GM23248 (cell line): ENCODE data around the gene ARNT2. TPM values are rescaled to one million over a fixed set of nuclear protein-coding genes. Genes with fewer than 3 reads are reported as not detected.

Experiments used
- DNase-seq: peaks from one replicate; pipeline ENCODE4 v3.0.0-alpha.2; 2015
- H2AFZ ChIP-seq: fragments of 200-600 bp; sonication (generic); 2 replicates; pipeline ENCODE4 v1.6.1; 2016; ENCODE audit warnings: antibody characterized with exemption
- H3F3A ChIP-seq: fragments of 200-600 bp; sonication (generic); 2 replicates; pipeline ENCODE4 v1.6.1; 2016; ENCODE audit warnings: mild to moderate bottlenecking, antibody characterized with exemption, mixed run types; ENCODE audit not compliant: insufficient read depth
- H3K27ac ChIP-seq: fragments of 200-600 bp; sonication (generic); 2 replicates; pipeline ENCODE4 v1.5.1; 2016; ENCODE audit warnings: mild to moderate bottlenecking
- H3K27me3 ChIP-seq: fragments of 200-600 bp; sonication (generic); replicated peaks from 2 replicates; pipeline ENCODE4 v1.6.1; 2016; ENCODE audit warnings: mild to moderate bottlenecking; ENCODE audit not compliant: insufficient read depth
- H3K36me3 ChIP-seq: fragments of 200-600 bp; sonication (generic); 2 replicates; pipeline ENCODE4 v1.6.1; 2016; ENCODE audit warnings: low read depth, mild to moderate bottlenecking
- H3K4me1 ChIP-seq: fragments of 200-600 bp; sonication (generic); 2 replicates; pipeline ENCODE4 v1.6.1; 2016; ENCODE audit warnings: mild to moderate bottlenecking; ENCODE audit not compliant: insufficient read depth
- H3K4me2 ChIP-seq: fragments of 200-600 bp; sonication (generic); one replicate; pipeline ENCODE4 v1.6.1; 2016; ENCODE audit warnings: mild to moderate bottlenecking; ENCODE audit not compliant: unreplicated experiment
- H3K4me3 ChIP-seq: fragments of 200-600 bp; sonication (generic); 2 replicates; pipeline ENCODE4 v1.5.1; 2016; ENCODE audit warnings: mild to moderate bottlenecking
- H3K79me2 ChIP-seq: fragments of 200-600 bp; sonication (generic); 2 replicates; pipeline ENCODE4 v1.6.1; 2016; ENCODE audit warnings: mild to moderate bottlenecking; ENCODE audit not compliant: insufficient read depth
- H3K9ac ChIP-seq: fragments of 200-600 bp; sonication (generic); 2 replicates; pipeline ENCODE4 v1.6.1; 2016; ENCODE audit warnings: mild to moderate bottlenecking
- H3K9me2 ChIP-seq: fragments of 200-600 bp; sonication (generic); 2 replicates; pipeline ENCODE4 v1.6.1; 2016; ENCODE audit warnings: mixed run types, mild to moderate bottlenecking, moderate library complexity; ENCODE audit not compliant: insufficient read depth
- H3K9me3 ChIP-seq: fragments of 200-600 bp; sonication (generic); one replicate; pipeline ENCODE4 v1.6.1; 2017; ENCODE audit warnings: low read depth
- H4K20me1 ChIP-seq: fragments of 200-600 bp; sonication (generic); 2 replicates; pipeline ENCODE4 v1.6.0; 2016; ENCODE audit not compliant: insufficient read depth
- EZH2 ChIP-seq: fragments of 200-600 bp; sonication (generic); IDR thresholded peaks from 2 replicates; pipeline ENCODE4 v1.6.1; 2018; ENCODE audit warnings: antibody characterized with exemption, mild to moderate bottlenecking; ENCODE audit not compliant: insufficient read depth, poor library complexity, severe bottlenecking
- EZH2phosphoT487 ChIP-seq: fragments of 200-600 bp; sonication (generic); IDR thresholded peaks from 2 replicates; pipeline ENCODE4 v1.6.1; 2018; ENCODE audit warnings: antibody characterized with exemption, moderate library complexity, mild to moderate bottlenecking, low read depth; ENCODE audit not compliant: insufficient read depth
- WGBS, 2 experiments: methylation state at CpG; one replicate each; pipeline ENCODE4 v1.1.6; 2015 to 2017; ENCODE audit warnings: low lambda C conversion rate in 2 of 2, low coverage in 1 of 2; ENCODE audit errors: missing lambda C conversion rate in 2 of 2; 5-methylcytosine and 5-hydroxymethylcytosine counted together
- in situ Hi-C: fragments of 300-500 bp; cut with MboI; formaldehyde crosslinking; loops from 2 replicates; pipeline ENCODE4 v1.15.0; 2020
- polyA plus RNA-seq: library from polyadenylated mRNA; unstranded; fragments of >200 nt; fragmentation: Nextera tagmentation; extraction: Ambion mirVana; gene quantifications from 2 replicates; pipeline ENCODE4 v1.2.1, GENCODE V29; 2016
- total RNA-seq: library from RNA; depleted of rRNA; stranded (reverse); fragments of >200 nt; shearing (Covaris generic); gene quantifications from 2 replicates; pipeline ENCODE4 v1.2.3, GENCODE V29; 2014

The ARNT2 gene
- total and polyA plus RNA-seq, 2 experiments from 2014 or later, result 9.3 to 23.5 TPM

GRCh38 chr15:80467311-80467714, 63.1 kb downstream of the ARNT2 start:
- H3K4me2 ChIP-seq, result no peak overlapping the region
- DNase-seq, result no peak
- no peaks in the 10 kb centered on the region for H3K9me3 ChIP-seq
- no peaks in the 10 kb centered on the region for H3K79me2 ChIP-seq
- 81 to 82% methylated on average over 14 to 15 of the region's 16 CpGs for WGBS, 2 experiments
- H3K36me3 ChIP-seq, result no peaks in the 10 kb centered on the region
- no peaks in the 10 kb centered on the region for H3K4me1 ChIP-seq
- no peaks in the 10 kb centered on the region for H3F3A ChIP-seq
- no peak overlapping the region for H3K27ac ChIP-seq
- H3K9ac ChIP-seq, result no peak overlapping the region
- no peak for TF ChIP-seq EZH2phosphoT487
- in situ Hi-C loops, result no loop called here
- H3K27me3 ChIP-seq, result no peaks in the 10 kb centered on the region
- H2AFZ ChIP-seq, result no peak overlapping the region
- no peaks in the 10 kb centered on the region for H4K20me1 ChIP-seq
- H3K9me2 ChIP-seq, result no peaks in the 10 kb centered on the region
- no peak overlapping the region for H3K4me3 ChIP-seq

GRCh38 chr15:80468796-80469195, 64.6 kb downstream of the ARNT2 start:
- H3K4me1 ChIP-seq, result no peaks in the 10 kb centered on the region
- TF ChIP-seq EZH2 (no peak), EZH2phosphoT487 (no peak)
- H2AFZ ChIP-seq, result no peak overlapping the region
- no peaks in the 10 kb centered on the region for H3K9me3 ChIP-seq
- no peak overlapping the region for H3K4me3 ChIP-seq
- H3K27ac ChIP-seq, result no peak overlapping the region
- H4K20me1 ChIP-seq, result no peaks in the 10 kb centered on the region
- no peaks in the 10 kb centered on the region for H3F3A ChIP-seq
- no peaks in the 10 kb centered on the region for H3K27me3 ChIP-seq
- no peaks in the 10 kb centered on the region for H3K79me2 ChIP-seq
- no peak for DNase-seq
- H3K4me2 ChIP-seq, result no peak overlapping the region
- whole genome bisulfite sequencing, 2 experiments, result 83 to 85% methylated on average over 5 of the region's 5 CpGs
- H3K9me2 ChIP-seq, result no peaks in the 10 kb centered on the region
- in situ Hi-C loops, result no loop called here
- H3K36me3 ChIP-seq, result no peaks in the 10 kb centered on the region
- H3K9ac ChIP-seq, result no peak overlapping the region

DNA sequence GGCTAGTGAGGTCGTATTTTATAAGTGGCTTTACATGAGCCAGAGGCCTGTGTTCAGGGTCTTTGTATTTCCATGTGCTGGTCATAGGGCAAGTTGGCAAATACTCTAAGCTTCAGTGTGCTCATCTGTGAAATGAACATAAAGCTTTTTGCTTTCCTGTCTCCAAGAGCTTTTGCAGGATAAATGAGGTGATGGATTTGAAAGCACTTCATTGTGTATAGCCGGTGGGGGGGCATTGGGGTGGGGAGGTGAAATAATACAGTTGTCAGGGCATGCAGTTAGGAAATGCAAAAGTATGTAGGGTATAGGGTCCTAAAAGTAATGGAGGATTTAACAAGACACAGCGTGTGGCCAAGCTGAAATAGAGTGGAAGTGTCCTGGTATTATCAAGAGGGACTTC, 67.7 kb downstream of the ARNT2 start:
- Histone ChIP-seq H3K36me3 (0 out of 2 replicates have a peak, but pooled peaks cover 7% of the 10 kb centered on the region), H3K79me2 (no peaks in the 10 kb centered on the region), H4K20me1 (no peaks in the 10 kb centered on the region), H3K9ac (no peak overlapping the region), H3K4me3 (no peak overlapping the region), H3K9me3 (no peaks in the 10 kb centered on the region), H3K27ac (no peak overlapping the region), H3K4me1 (no peaks in the 10 kb centered on the region), H2AFZ (no peak overlapping the region), H3K27me3 (no peaks in the 10 kb centered on the region), H3K9me2 (no peaks in the 10 kb centered on the region), H3K4me2 (no peak overlapping the region), H3F3A (no peaks in the 10 kb centered on the region)
- no peak for TF ChIP-seq EZH2phosphoT487
- TF ChIP-seq EZH2, result no peak
- DNase-seq, result no peak
- in situ Hi-C loops, result no loop called here
- WGBS, 2 experiments, result 87 to 92% methylated on average over 3 of the region's 3 CpGs

DNA sequence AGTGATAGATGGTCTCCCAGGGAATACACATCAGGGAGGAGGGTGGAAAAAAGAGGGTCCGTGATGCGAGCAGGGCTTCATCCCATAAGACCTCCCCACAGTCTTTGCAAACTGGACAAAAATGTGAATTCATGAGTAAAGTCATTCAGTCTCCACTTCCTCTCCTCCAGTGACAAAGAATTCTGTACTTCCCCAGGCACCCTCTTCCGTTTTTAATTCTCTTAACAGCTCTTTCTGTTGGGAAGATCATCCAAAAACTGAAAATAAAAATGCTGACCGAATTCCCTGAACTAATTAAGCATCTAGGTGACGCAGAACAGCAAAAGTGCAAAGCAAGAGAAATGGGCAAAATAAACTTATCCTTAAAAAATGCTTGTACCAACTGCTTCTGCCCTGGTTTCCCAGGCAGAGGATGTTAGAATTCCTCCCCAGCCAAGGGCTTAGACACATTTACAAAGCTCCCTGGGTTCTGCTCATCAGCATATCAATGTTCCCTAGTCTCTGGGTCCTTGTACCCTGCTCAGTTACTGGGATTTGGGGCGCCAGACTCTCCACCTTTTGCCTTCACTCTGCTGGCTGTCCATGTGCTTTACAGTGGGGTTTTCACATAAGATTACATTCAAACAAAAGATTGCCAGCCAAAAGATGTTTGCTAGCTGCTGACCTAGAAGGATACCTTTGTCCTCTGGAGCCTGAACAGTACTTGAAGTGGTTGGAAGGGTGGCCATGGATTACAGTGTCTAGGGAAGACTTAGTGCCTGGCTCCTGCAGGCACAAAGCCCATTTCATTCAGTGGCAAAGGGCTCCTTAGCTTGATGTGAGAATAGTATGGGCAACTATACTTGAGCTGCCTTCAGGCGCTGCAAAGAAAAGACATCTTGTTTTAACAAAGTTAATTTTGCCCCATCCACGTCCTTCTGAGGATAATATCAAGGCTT, 69.4 kb downstream of the ARNT2 start:
- Histone ChIP-seq H3F3A (no peaks in the 10 kb centered on the region), H3K27ac (no peak overlapping the region), H3K9me2 (no peaks in the 10 kb centered on the region), H3K36me3 (0 out of 2 replicates have a peak, but pooled peaks cover 7% of the 10 kb centered on the region), H3K27me3 (no peaks in the 10 kb centered on the region), H3K79me2 (no peaks in the 10 kb centered on the region), H3K4me3 (no peak overlapping the region), H3K9me3 (no peaks in the 10 kb centered on the region), H2AFZ (no peak overlapping the region), H3K4me1 (0 out of 2 replicates have a peak, but pooled peaks cover 8% of the 10 kb centered on the region), H4K20me1 (no peaks in the 10 kb centered on the region), H3K4me2 (no peak overlapping the region), H3K9ac (no peak overlapping the region)
- WGBS, 2 experiments, result 93% methylated on average over 8 of the region's 8 CpGs
- TF ChIP-seq EZH2, result no peak
- TF ChIP-seq EZH2phosphoT487, result no peak
- in situ Hi-C loops, result no loop called here
- DNase-seq, result no peak
